Neural progenitor cell (in vitro differentiated cells): ENCODE results near the gene QKI. TPM values are rescaled to one million over a fixed set of nuclear protein-coding genes. Genes with fewer than 3 reads are reported as not detected.
A peak's percentile ranks its signal among the peaks of the same experiment; 100 is the strongest.

Source experiments
- DNase-seq: peaks from one replicate; pipeline ENCODE4 v3.0.0-alpha.2; 2016; ENCODE audit warnings: low spot score
- H2AFZ ChIP-seq: fragments of 200-600 bp; sonication (generic); replicated peaks from 2 replicates; pipeline ENCODE4 v1.6.1; 2016; ENCODE audit warnings: antibody characterized with exemption
- H3F3A ChIP-seq: fragments of 200-600 bp; sonication (generic); 2 replicates; pipeline ENCODE4 v1.6.1; 2016; ENCODE audit warnings: antibody characterized with exemption, low read depth
- H3K27ac ChIP-seq: fragments of 200-600 bp; sonication (generic); 2 replicates; pipeline ENCODE4 v1.5.1; 2016; ENCODE audit warnings: mild to moderate bottlenecking
- H3K27me3 ChIP-seq: fragments of 200-600 bp; sonication (generic); 2 replicates; pipeline ENCODE4 v1.6.1; 2016; ENCODE audit warnings: mild to moderate bottlenecking, moderate library complexity
- H3K36me3 ChIP-seq: fragments of 200-600 bp; sonication (generic); 2 replicates; pipeline ENCODE4 v1.5.1; 2016
- H3K4me1 ChIP-seq: fragments of 200-600 bp; sonication (generic); 2 replicates; pipeline ENCODE4 v1.6.1; 2016; ENCODE audit warnings: mixed run types
- H3K4me2 ChIP-seq: fragments of 200-600 bp; sonication (generic); 2 replicates; pipeline ENCODE4 v1.6.1; 2016
- H3K4me3 ChIP-seq: fragments of 200-600 bp; sonication (generic); 2 replicates; pipeline ENCODE4 v1.5.1; 2016
- H3K79me2 ChIP-seq: fragments of 200-600 bp; sonication (generic); 2 replicates; pipeline ENCODE4 v1.6.1; 2016; ENCODE audit warnings: low read depth
- H3K9ac ChIP-seq: fragments of 200-600 bp; sonication (generic); 2 replicates; pipeline ENCODE4 v1.6.1; 2016
- H3K9me3 ChIP-seq: fragments of 200-600 bp; sonication (generic); 2 replicates; pipeline ENCODE4 v1.5.1; 2016; ENCODE audit warnings: low read depth
- H4K20me1 ChIP-seq: fragments of 200-600 bp; sonication (generic); 2 replicates; pipeline ENCODE4 v1.6.1; 2016; ENCODE audit warnings: low read depth
- H3K27ac Mint-ChIP-seq: 3 replicates; pipeline ENCODE4 v1.8.0; 2021; ENCODE audit warnings: mixed read lengths
- H3K27me3 Mint-ChIP-seq: 2 replicates; pipeline ENCODE4 v1.8.0; 2022; ENCODE audit warnings: low read depth, mild to moderate bottlenecking, inconsistent platforms, moderate library complexity, mixed read lengths; ENCODE audit not compliant: insufficient read depth
- H3K36me3 Mint-ChIP-seq: 3 replicates; pipeline ENCODE4 v1.8.0; 2021; ENCODE audit warnings: mixed read lengths
- H3K4me1 Mint-ChIP-seq: 3 replicates; pipeline ENCODE4 v1.8.0; 2021; ENCODE audit warnings: mixed read lengths
- H3K4me3 Mint-ChIP-seq: 3 replicates; pipeline ENCODE4 v1.8.0; 2021; ENCODE audit warnings: mild to moderate bottlenecking, moderate library complexity, mixed read lengths
- H3K9me3 Mint-ChIP-seq: 3 replicates; pipeline ENCODE4 v1.8.0; 2020; ENCODE audit warnings: mixed read lengths
- CTCF ChIP-seq: fragments of 200-600 bp; sonication (generic); IDR thresholded peaks from 2 replicates; pipeline ENCODE4 v1.5.1; 2017; ENCODE audit warnings: antibody characterized with exemption, mild to moderate bottlenecking
- EZH2 ChIP-seq: fragments of 200-600 bp; sonication (generic); IDR thresholded peaks from 2 replicates; pipeline ENCODE4 v1.6.1; 2017; ENCODE audit warnings: antibody characterized with exemption, mild to moderate bottlenecking, moderate library complexity
- EZH2phosphoT487 ChIP-seq: fragments of 200-600 bp; sonication (generic); IDR thresholded peaks from 2 replicates; pipeline ENCODE4 v1.6.1; 2017; ENCODE audit warnings: antibody characterized with exemption
- total RNA-seq: library from RNA; depleted of rRNA; stranded (reverse); fragments of >200 nt; gene quantifications from 2 replicates; pipeline ENCODE4 v1.2.3, GENCODE V29; 2015; ENCODE audit warnings: low replicate concordance

Gene QKI
- total RNA-seq, 1 donor from 2014 or later = 212 TPM

DNA sequence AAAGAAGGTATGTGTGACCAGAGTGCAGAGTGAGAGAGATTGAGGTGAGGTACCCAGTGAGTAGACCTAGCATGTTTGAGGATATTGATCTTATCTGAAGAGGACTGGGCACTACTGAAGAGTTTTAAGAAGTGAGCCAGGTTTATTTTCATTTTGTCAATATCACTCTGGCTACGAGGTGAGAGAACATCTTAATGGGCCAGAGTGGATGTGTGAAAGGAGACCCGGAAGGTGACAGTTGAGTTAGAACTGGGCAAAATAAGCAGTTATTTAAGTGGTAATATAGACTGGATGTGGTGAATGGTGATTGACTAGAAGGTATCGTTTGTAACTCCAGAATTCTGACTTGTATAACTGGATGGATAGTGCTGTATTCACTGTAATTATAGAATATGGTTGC lies 134.1 kb downstream of the QKI start:
- peaks cover 22% of the 10 kb centered on the region for H3K4me1 Mint-ChIP-seq
- no peak overlapping the region for H3K4me2 ChIP-seq
- peaks cover 26% of the 10 kb centered on the region for H3K4me1 ChIP-seq
- no peak overlapping the region for H2AFZ ChIP-seq
- H3F3A ChIP-seq = peaks cover 9% of the 10 kb centered on the region
- no peak overlapping the region for H3K27ac Mint-ChIP-seq
- no peak overlapping the region for H3K4me3 ChIP-seq
- peaks cover under 1% of the 10 kb centered on the region for H3K27me3 Mint-ChIP-seq
- no peak overlapping the region for H3K4me3 Mint-ChIP-seq
- H3K79me2 ChIP-seq = peaks cover 99% of the 10 kb centered on the region
- peaks cover 48% of the 10 kb centered on the region for H3K36me3 Mint-ChIP-seq
- H3K9me3 ChIP-seq = no peaks in the 10 kb centered on the region
- H4K20me1 ChIP-seq = peaks cover 31% of the 10 kb centered on the region
- H3K9me3 Mint-ChIP-seq = peaks cover 7% of the 10 kb centered on the region
- H3K27me3 ChIP-seq = no peaks in the 10 kb centered on the region
- no peak overlapping the region for H3K9ac ChIP-seq
- H3K36me3 ChIP-seq = no peaks in the 10 kb centered on the region
- TF ChIP-seq EZH2 = no peak
- no peak for TF ChIP-seq CTCF
- no peak for TF ChIP-seq EZH2phosphoT487
- H3K27ac ChIP-seq = no peak overlapping the region
- DNase-seq = no peak

DNA sequence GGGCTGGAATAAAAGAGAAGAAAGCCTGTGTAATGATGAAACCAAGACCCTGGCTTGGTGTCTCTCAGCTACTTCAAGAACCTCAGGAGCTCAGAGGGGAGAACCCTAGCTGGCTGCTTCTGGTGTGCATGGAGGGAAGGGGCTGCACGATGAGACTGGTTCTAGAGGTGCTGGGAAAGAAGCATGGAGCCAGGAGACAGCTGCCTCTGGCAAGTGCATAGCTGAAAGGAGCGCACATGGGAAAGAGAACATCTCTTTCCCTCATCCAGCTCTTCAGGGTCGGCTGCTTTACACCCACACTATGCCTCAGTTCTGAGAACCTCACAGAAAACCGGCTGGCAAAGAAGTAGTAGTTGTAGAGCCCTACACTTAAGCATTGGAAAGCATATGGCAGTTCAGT lies 139.5 kb downstream of the QKI start:
- H3K4me1 Mint-ChIP-seq = peaks cover 9% of the 10 kb centered on the region
- Histone ChIP-seq H3K9ac (no peak overlapping the region), H3K79me2 (peaks cover 99% of the 10 kb centered on the region), H3K4me3 (no peak overlapping the region), H3K9me3 (peaks cover 3% of the 10 kb centered on the region), H3K4me1 (peaks cover 6% of the 10 kb centered on the region), H3K36me3 (peaks cover 19% of the 10 kb centered on the region), H3K4me2 (no peak overlapping the region), H2AFZ (no peak overlapping the region), H3K27me3 (no peaks in the 10 kb centered on the region), H4K20me1 (peaks cover 12% of the 10 kb centered on the region), H3F3A (peaks cover 17% of the 10 kb centered on the region), H3K27ac (peak overlapping the region; percentile 35)
- no peak overlapping the region for H3K27ac Mint-ChIP-seq
- H3K36me3 Mint-ChIP-seq = peaks cover 75% of the 10 kb centered on the region
- peaks cover 6% of the 10 kb centered on the region for H3K27me3 Mint-ChIP-seq
- TF ChIP-seq CTCF (no peak), EZH2 (no peak), EZH2phosphoT487 (no peak)
- no peak overlapping the region for H3K4me3 Mint-ChIP-seq
- peaks cover 20% of the 10 kb centered on the region for H3K9me3 Mint-ChIP-seq
- DNase-seq = no peak

DNA sequence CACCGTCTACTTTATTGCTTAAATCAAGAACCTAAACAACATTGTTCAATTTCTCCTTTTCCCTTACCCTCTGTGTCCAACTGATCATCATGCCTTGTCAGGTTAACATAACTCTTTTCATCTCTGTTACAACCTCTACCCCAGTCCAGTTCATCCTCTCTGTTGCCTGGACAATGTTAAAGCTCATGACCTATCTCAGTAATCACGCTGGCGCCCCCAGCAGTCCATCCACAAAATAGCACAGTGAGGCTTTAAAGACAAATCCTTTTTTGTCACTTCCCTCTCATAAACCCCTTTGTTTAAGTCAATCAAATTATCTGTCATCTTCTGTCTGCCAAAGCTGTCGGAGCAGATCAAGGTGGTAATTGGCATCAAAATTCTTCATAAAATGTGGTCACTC lies 140.1 kb downstream of the QKI start:
- peaks cover 3% of the 10 kb centered on the region for H3K9me3 ChIP-seq
- Mint-ChIP-seq H3K36me3 (peaks cover 73% of the 10 kb centered on the region), H3K4me3 (no peak overlapping the region), H3K4me1 (peaks cover 8% of the 10 kb centered on the region), H3K27ac (no peak overlapping the region), H3K27me3 (peaks cover 6% of the 10 kb centered on the region), H3K9me3 (peaks cover 18% of the 10 kb centered on the region)
- no peak overlapping the region for H3K9ac ChIP-seq
- H4K20me1 ChIP-seq = peaks cover 13% of the 10 kb centered on the region
- H3K4me2 ChIP-seq = no peak overlapping the region
- TF ChIP-seq EZH2 (no peak), CTCF (peak; percentile 77)
- H3K4me3 ChIP-seq = no peak overlapping the region
- H3K4me1 ChIP-seq = peaks cover 6% of the 10 kb centered on the region
- H3K79me2 ChIP-seq = peaks cover 99% of the 10 kb centered on the region
- no peak overlapping the region for H3K27ac ChIP-seq
- DNase-seq = peak; percentile 54
- H3K27me3 ChIP-seq = no peaks in the 10 kb centered on the region
- H3K36me3 ChIP-seq = peaks cover 19% of the 10 kb centered on the region
- no peak overlapping the region for H2AFZ ChIP-seq
- peaks cover 17% of the 10 kb centered on the region for H3F3A ChIP-seq
